HEK293 (cell line): ENCODE measurements around the gene GOLGA3.
A peak's percentile ranks its signal among the peaks of the same experiment; 100 is the strongest.
"Not testable (repeated sequence)": the region's sequence is repeated elsewhere in the genome, so short reads cannot be mapped to it uniquely, and the experiment has no call there.

Experiments
- CTCF ChIA-PET: fragments of 350-600 bp; formaldehyde crosslinking; extraction: SDS; loops from one replicate; lab custom pipeline; 2021; ENCODE audit warnings: antibody characterized with exemption; lab: Yijun Ruan, JAX
- POLR2A ChIA-PET: fragments of 300-600 bp; formaldehyde crosslinking; extraction: SDS; loops from one replicate; lab custom pipeline; 2020; ENCODE audit warnings: antibody characterized with exemption, inconsistent platforms; lab: Yijun Ruan, JAX
- H3K27ac ChIP-seq: fragments of 200-500 bp; sonication (Bioruptor generic); 2 replicates; pipeline ENCODE4 v1.5.1; 2014; ENCODE audit warnings: low read depth, low read length, control low read depth, inconsistent platforms; ENCODE audit errors: extremely low read depth
- H3K36me3 ChIP-seq, 2 experiments: fragments of 200-500 bp in 1 of 2; sonication (Bioruptor generic) in 1 of 2; 1 replicate in 1 of 2; 2 replicates in 1 of 2; pipeline ENCODE4 v1.5.1; 2014 to 2017; ENCODE audit warnings: inconsistent platforms in 2 of 2, low read length in 2 of 2; ENCODE audit not compliant: control insufficient read depth in 2 of 2, insufficient read depth in 1 of 2
- H3K4me1 ChIP-seq: fragments of 200-500 bp; sonication (Bioruptor generic); 2 replicates; pipeline ENCODE4 v1.5.1; 2014; ENCODE audit warnings: mild to moderate bottlenecking, low read length, inconsistent platforms; ENCODE audit not compliant: control insufficient read depth, insufficient read depth
- H3K4me3 ChIP-seq: 2 replicates; pipeline ENCODE4 v1.5.1; 2011; ENCODE audit warnings: low read depth, mild to moderate bottlenecking, control low read depth, low read length, moderate library complexity
- H3K9me3 ChIP-seq: fragments of 200-500 bp; sonication (Bioruptor generic); 2 replicates; pipeline ENCODE4 v1.5.1; 2014; ENCODE audit warnings: low read depth, low read length, inconsistent platforms; ENCODE audit not compliant: control insufficient read depth, insufficient read depth
- BCL6B ChIP-seq: fragments of 450-650 bp; formaldehyde crosslinking; IDR thresholded peaks from 2 replicates; pipeline ENCODE4 v1.5.1; 2017; ENCODE audit warnings: missing biosample characterization, missing genetic modification characterization
- ELK4 ChIP-seq: IDR thresholded peaks from 2 replicates; pipeline ENCODE4 v1.6.1; 2011; ENCODE audit warnings: mild to moderate bottlenecking, low read depth, low read length, borderline replicate concordance
- GLI4 ChIP-seq: fragments of 450-650 bp; formaldehyde crosslinking; IDR thresholded peaks from 2 replicates; pipeline ENCODE4 v1.5.1; 2016; ENCODE audit warnings: missing biosample characterization, missing genetic modification characterization
- ZFP37 ChIP-seq: fragments of 450-650 bp; formaldehyde crosslinking; IDR thresholded peaks from 2 replicates; pipeline ENCODE4 v1.5.1; 2016; ENCODE audit warnings: missing biosample characterization, missing genetic modification characterization
- ZNF48 ChIP-seq: fragments of 450-650 bp; formaldehyde crosslinking; IDR thresholded peaks from 2 replicates; pipeline ENCODE4 v1.5.1; 2016; ENCODE audit warnings: missing biosample characterization, missing genetic modification characterization
- ZNF518A ChIP-seq: fragments of 450-650 bp; formaldehyde crosslinking; conservative IDR thresholded peaks from 2 replicates; pipeline ENCODE4 v1.5.1; 2016; ENCODE audit warnings: low read depth, missing biosample characterization, missing genetic modification characterization
- ZNF645 ChIP-seq: fragments of 450-650 bp; formaldehyde crosslinking; IDR thresholded peaks from 2 replicates; pipeline ENCODE4; 2016; ENCODE audit warnings: missing biosample characterization, missing genetic modification characterization
- ZNF654 ChIP-seq: fragments of 450-650 bp; formaldehyde crosslinking; IDR thresholded peaks from 2 replicates; pipeline ENCODE4 v1.5.1; 2016; ENCODE audit warnings: low read depth, missing biosample characterization, missing genetic modification characterization
- ZNF701 ChIP-seq: fragments of 450-650 bp; formaldehyde crosslinking; IDR thresholded peaks from 2 replicates; pipeline ENCODE4 v1.5.1; 2016; ENCODE audit warnings: missing biosample characterization, missing genetic modification characterization
- ZNF768 ChIP-seq: fragments of 450-650 bp; formaldehyde crosslinking; IDR thresholded peaks from 2 replicates; pipeline ENCODE4 v1.5.1; 2018; ENCODE audit warnings: missing biosample characterization, mild to moderate bottlenecking, missing genetic modification characterization

Gene GOLGA3

GRCh38 chr12:132812631-132813305 lies 15.9 kb downstream of the GOLGA3 start:
- no peak overlapping the region for H3K4me3 ChIP-seq
- peaks cover 17 to 79% of the 10 kb centered on the region in 2 experiments; a peak in 2 of 3 replicates for H3K36me3 ChIP-seq
- H3K9me3 ChIP-seq, result no peaks in the 10 kb centered on the region
- no peak for TF ChIP-seq ELK4
- no peak for TF ChIP-seq BCL6B
- TF ChIP-seq ZNF701 (tag by site-specific recombination), result no peak
- TF ChIP-seq GLI4, result no peak
- TF ChIP-seq ZNF48 (tag by site-specific recombination), result no peak
- no peak for TF ChIP-seq ZNF768 (tag by site-specific recombination)
- TF ChIP-seq ZNF645 (tag by site-specific recombination), result no peak
- TF ChIP-seq ZNF518A (tag by site-specific recombination), result no peak
- no peak for TF ChIP-seq ZFP37 (tag by site-specific recombination)
- no peaks in the 10 kb centered on the region for H3K4me1 ChIP-seq
- H3K27ac ChIP-seq, result no peak overlapping the region
- CTCF ChIA-PET, result interaction anchor here (0.5 kb wide), 1 partner anchor 109 kb away, joined by 4 read pairs; no protein-coding TSS in a partner anchor
- POLR2A ChIA-PET, result no interaction called here

DNA sequence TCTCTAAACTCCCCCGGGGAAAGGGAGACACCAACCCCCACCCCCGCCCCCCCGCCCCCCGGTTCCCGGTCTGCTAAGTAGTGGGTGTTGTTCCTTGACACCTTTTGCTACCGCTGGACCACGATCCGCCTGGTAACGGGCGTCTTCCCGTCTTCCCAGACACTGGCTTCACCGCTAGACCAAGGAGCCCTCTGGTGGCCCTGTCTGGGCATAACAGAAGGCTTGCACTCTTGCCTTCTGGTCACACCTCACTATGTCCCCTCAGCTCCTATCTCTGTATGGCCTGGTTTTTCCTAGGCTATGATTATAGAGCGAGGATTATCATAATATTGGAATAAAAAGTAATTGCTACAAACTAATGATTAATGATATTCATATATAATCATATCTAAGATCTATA lies 19.3 kb downstream of the GOLGA3 start:
- peaks cover 13 to 79% of the 10 kb centered on the region in 2 experiments for H3K36me3 ChIP-seq

More for the DNA sequence above, 19.3 kb downstream of the GOLGA3 start:
- not testable (repeated sequence) for H3K4me3 ChIP-seq, H3K9me3 ChIP-seq, H3K4me1 ChIP-seq, H3K27ac ChIP-seq
- peak; percentile 30; the same call in 1 of the 2 replicates for TF ChIP-seq ZNF654 (tag by site-specific recombination)
- CTCF ChIA-PET, result interaction anchor here (0.6 kb wide), 1 partner anchor 20 kb away, joined by 3 read pairs; the partner anchor contains the start of gene GOLGA3
- POLR2A ChIA-PET, result interaction anchor here (0.6 kb wide), 1 partner anchor 15 kb away, joined by 3 read pairs; no protein-coding TSS in a partner anchor
